Transverse colon (tissue), 4 donors: Measurements from ENCODE around the gene EGLN1. TPM values are rescaled to one million over a fixed set of nuclear protein-coding genes. Genes with fewer than 3 reads are reported as not detected.

Source experiments
- DNase-seq: peaks from one replicate; pipeline ENCODE4 v3.0.0-alpha.2; 2019
- H3K27ac ChIP-seq, 4 donors: fragments of 200-600 bp; sonication (generic); 2 replicates each; pipeline ENCODE4 v1.5.1; 2016 to 2018; ENCODE audit warnings: inconsistent platforms in 4 of 4
- H3K27me3 ChIP-seq: fragments of 200-600 bp; sonication (generic); 2 replicates; pipeline ENCODE4 v1.5.1; 2017; ENCODE audit warnings: inconsistent platforms
- H3K36me3 ChIP-seq, 4 donors: fragments of 200-600 bp; sonication (generic); 2 replicates each; pipeline ENCODE4 v1.5.1; 2017 to 2019; ENCODE audit warnings: inconsistent platforms in 4 of 4
- H3K4me1 ChIP-seq, 4 donors: fragments of 200-600 bp; sonication (generic); 2 replicates each; pipeline ENCODE4 v1.5.1; 2017 to 2020; ENCODE audit warnings: inconsistent platforms in 4 of 4
- H3K4me3 ChIP-seq, 4 donors: fragments of 200-600 bp; sonication (generic); 1 replicate in 1 of 4; 2 replicates in 3 of 4; pipeline versions ENCODE4 v1.5.1 to v1.6.1; 2017 to 2019; ENCODE audit warnings: inconsistent platforms in 4 of 4
- H3K9me3 ChIP-seq, 2 donors: fragments of 200-600 bp; sonication (generic); 2 replicates each; pipeline ENCODE4 v1.5.1; 2017 to 2019; ENCODE audit warnings: inconsistent platforms in 2 of 2
- EP300 ChIP-seq: sonication (generic); formaldehyde crosslinking; IDR thresholded peaks from one replicate; pipeline ENCODE4 v1.6.1; 2017; ENCODE audit warnings: antibody characterized with exemption, low read depth
- POLR2A ChIP-seq: fragments of 450-650 bp; IDR thresholded peaks from one replicate; pipeline ENCODE4 v1.6.1; 2016; ENCODE audit warnings: antibody characterized with exemption, mild to moderate bottlenecking, moderate library complexity
- POLR2AphosphoS5 ChIP-seq, 3 donors: sonication (generic); formaldehyde crosslinking; IDR thresholded peaks; one replicate each; pipeline ENCODE4 v1.6.1; 2016; ENCODE audit warnings: antibody characterized with exemption in 3 of 3
- WGBS, 2 donors: methylation state at CpG; one replicate each; pipeline ENCODE4 v1.1.5; 2018; ENCODE audit warnings: low coverage in 1 of 2; 5-methylcytosine and 5-hydroxymethylcytosine counted together
- in situ Hi-C, 4 donors: fragments of 200-750 bp; cut with MboI; loops; one replicate each; pipeline versions ENCODE4 v1.15.0 to v1.15.1; 2017; ENCODE audit warnings: low sequenced_read_pairs in 3 of 4, low pct_ligation_motif_present in 1 of 4, low pct_unique_long_range_greater_than_20kb in 1 of 4
- intact Hi-C: fragments of 100-400 bp; cut with DNase I; formaldehyde crosslinking; loops from one replicate; pipeline ENCODE4 v1.15.1; 2023; ENCODE audit warnings: low total_unique reads
- total RNA-seq, 4 donors: library from RNA; depleted of rRNA; stranded (reverse); fragments of >200 nt; gene quantifications; one replicate each; pipeline ENCODE4 v1.1.0, GENCODE V29; 2016
- TF ChIP-seq, protein P1 (sequence below), 5 experiments: fragments of 200-600 bp in 3 of 5; fragments of 450-650 bp in 2 of 5; sonication (generic) in 3 of 5; IDR thresholded peaks; 1 replicate in 2 of 5; 2 replicates in 3 of 5; pipeline ENCODE4 v1.5.1; 2016 to 2017; ENCODE audit warnings: antibody characterized with exemption in 5 of 5, inconsistent platforms in 3 of 5, mild to moderate bottlenecking in 2 of 5, moderate library complexity in 1 of 5

EGLN1 gene
- total RNA-seq, 4 donors from 2014 or later, result 40.2 to 69.2 (median 51.7) TPM

DNA sequence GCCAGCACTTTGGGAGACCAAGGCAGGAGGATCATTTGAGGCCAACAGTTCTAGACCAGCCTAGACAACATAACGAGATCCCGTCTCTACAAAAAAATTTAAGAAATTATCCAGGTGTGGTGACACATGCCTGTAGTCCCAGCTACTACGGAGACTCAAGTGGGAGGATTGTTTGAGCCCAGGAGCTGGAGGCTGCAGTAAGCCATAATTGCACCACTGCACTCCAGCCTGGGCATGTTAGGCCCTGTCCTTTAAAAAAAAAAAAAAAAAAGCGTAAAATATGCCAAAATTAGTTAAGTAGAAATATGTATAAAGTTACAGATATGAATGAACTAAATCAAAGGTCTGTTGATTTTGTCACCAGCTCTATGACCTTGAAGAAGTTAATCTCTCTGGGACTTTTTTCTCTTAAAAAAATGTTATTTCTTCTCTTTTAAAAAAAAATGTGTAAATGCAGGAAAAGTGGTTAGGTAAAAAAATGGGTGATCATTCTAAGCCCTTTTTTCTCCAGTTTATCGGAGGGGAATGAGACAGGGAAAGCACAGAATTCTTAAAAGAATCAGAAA is 7.0 kb downstream of the EGLN1 start:
- intact Hi-C loops (no loop called here), in situ Hi-C loops (no loop called here)
- Histone ChIP-seq H3K27ac (peak overlapping the region in 2 of 4 donors; percentile 27 to 46), H3K4me3 (no peak overlapping the region), H3K36me3 (no peaks in the 10 kb centered on the region), H3K9me3 (no peaks in the 10 kb centered on the region), H3K4me1 (peaks cover 20 to 82% (median 44%) of the 10 kb centered on the region in 4 donors), H3K27me3 (no peaks in the 10 kb centered on the region)
- TF ChIP-seq EP300 (no peak), POLR2AphosphoS5 (IDR thresholded peaks at IDR 0.05) (no peak)
- TF ChIP-seq, protein P1, sequence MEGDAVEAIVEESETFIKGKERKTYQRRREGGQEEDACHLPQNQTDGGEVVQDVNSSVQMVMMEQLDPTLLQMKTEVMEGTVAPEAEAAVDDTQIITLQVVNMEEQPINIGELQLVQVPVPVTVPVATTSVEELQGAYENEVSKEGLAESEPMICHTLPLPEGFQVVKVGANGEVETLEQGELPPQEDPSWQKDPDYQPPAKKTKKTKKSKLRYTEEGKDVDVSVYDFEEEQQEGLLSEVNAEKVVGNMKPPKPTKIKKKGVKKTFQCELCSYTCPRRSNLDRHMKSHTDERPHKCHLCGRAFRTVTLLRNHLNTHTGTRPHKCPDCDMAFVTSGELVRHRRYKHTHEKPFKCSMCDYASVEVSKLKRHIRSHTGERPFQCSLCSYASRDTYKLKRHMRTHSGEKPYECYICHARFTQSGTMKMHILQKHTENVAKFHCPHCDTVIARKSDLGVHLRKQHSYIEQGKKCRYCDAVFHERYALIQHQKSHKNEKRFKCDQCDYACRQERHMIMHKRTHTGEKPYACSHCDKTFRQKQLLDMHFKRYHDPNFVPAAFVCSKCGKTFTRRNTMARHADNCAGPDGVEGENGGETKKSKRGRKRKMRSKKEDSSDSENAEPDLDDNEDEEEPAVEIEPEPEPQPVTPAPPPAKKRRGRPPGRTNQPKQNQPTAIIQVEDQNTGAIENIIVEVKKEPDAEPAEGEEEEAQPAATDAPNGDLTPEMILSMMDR (IDR thresholded peaks at IDR 0.05), result no peak
- no peak for DNase-seq
- WGBS, 2 donors, result 92 to 94% methylated on average over 5 of the region's 5 CpGs

DNA sequence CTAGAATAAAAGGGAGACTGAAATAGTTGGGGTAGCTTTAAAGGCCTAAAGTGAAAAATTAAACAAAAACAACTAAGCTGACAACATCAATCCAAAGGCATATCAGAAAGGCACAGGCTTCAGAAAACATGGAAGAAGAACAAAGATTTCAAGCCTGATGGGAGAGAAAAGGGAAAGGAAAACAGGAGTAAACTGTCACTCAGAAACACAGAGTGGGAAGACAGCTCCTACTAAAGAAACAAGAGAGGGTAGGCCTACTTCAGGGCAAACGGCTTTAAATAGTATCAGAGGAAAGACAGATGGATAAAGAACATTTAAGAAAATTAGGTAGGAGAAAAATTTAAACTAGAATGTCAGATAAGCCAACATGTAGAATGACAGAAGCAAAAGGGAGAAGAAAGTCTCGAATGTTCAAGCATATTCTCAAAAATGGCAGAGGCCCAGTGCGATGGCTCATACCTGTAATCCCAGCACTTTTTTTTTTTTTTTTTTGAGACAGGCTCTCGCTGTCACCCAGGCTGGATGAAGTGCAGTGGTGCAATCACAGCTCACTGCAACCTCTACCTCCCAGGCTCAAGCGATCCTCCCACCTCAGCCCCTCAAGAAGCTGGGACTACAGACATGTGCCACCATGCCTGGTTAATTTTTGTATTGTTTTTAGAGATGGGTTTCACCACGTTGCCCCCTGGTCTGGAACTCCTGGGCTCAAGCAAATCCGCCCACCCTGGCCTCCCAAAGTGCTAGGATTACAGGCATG is 7.6 kb downstream of the EGLN1 start:
- no peaks in the 10 kb centered on the region for H3K27me3 ChIP-seq
- peak overlapping the region; percentile 12 to 46 (median 28) for H3K27ac ChIP-seq
- no peak for DNase-seq
- peaks cover 23 to 83% (median 41%) of the 10 kb centered on the region in 4 donors for H3K4me1 ChIP-seq
- in situ Hi-C loops (no loop called here), intact Hi-C loops (no loop called here)
- no peaks in the 10 kb centered on the region for H3K9me3 ChIP-seq
- H3K36me3 ChIP-seq, result no peaks in the 10 kb centered on the region
- H3K4me3 ChIP-seq, result no peak overlapping the region
- 88 to 95% methylated on average over 3 to 7 of the region's 7 CpGs for WGBS, 2 donors
- TF ChIP-seq, protein P1 (IDR thresholded peaks at IDR 0.05), result no peak
- TF ChIP-seq POLR2A, result no peak
- no peak for TF ChIP-seq POLR2AphosphoS5 (IDR thresholded peaks at IDR 0.05)
- TF ChIP-seq EP300, result no peak

DNA sequence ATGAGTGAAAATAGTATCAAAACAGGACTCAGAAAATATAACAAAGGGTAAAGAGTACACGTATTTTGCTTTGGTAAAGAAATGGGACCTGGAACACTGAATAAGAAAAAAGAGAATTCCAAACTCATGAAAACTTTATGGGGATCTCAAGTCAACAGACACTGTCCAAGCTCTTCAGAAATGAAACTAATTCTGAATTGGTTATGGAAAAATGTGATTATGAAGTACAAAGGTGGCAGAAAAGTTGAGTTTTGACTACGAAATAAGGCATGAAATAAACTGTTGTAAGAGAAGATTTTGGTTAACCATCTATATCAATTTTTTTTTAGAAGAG is 8.4 kb downstream of the EGLN1 start:
- WGBS, 2 donors, result 85 to 88% methylated on average over 2 of the region's 2 CpGs
- no peak for TF ChIP-seq EP300
- no peaks in the 10 kb centered on the region for H3K36me3 ChIP-seq
- DNase-seq, result no peak
- intact Hi-C loops, result no loop called here
- no peaks in the 10 kb centered on the region for H3K9me3 ChIP-seq
- no peak overlapping the region for H3K4me3 ChIP-seq
- no peaks in the 10 kb centered on the region for H3K27me3 ChIP-seq
- in situ Hi-C loops, result no loop called here
- H3K4me1 ChIP-seq, result peaks cover 30 to 83% (median 42%) of the 10 kb centered on the region in 4 donors
- peak overlapping the region in 3 of 4 donors; percentile 12 to 46 (median 27) for H3K27ac ChIP-seq

DNA sequence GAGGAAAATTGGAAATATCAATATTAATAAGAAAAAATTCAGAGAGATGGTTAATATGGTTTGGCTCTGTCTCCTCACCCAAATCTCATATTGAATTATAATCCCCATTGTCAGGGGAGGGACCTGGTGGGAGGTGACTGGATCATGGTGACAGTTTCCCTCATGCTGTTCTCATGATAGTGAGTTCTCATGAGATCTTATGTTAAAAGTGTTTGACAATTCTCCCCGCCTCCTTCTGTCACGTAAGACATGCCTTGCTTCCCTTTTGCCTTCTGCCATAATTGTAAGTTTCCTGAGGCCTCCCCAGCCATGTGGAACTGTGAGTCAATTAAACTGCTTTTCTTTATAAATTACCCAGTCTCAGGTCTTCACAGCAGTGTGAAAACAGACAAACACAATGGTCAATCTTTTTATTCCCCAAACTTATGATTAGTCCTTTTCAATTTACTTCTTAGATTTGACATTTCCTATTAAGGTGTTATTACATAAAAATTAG is 11.0 kb downstream of the EGLN1 start:
- Histone ChIP-seq H3K4me1 (peaks cover 29 to 83% (median 41%) of the 10 kb centered on the region in 4 donors), H3K9me3 (no peaks in the 10 kb centered on the region), H3K27ac (peak overlapping the region in 1 of 4 donors; percentile 76), H3K27me3 (no peaks in the 10 kb centered on the region), H3K4me3 (no peak overlapping the region), H3K36me3 (no peaks in the 10 kb centered on the region)
- WGBS, 2 donors, result 67 to 78% methylated on average over 1 to 2 of the region's 2 CpGs
- no peak for DNase-seq
- intact Hi-C loops, result no loop called here
- in situ Hi-C loops, result no loop called here
- TF ChIP-seq, protein P1 (IDR thresholded peaks at IDR 0.05), result no peak
- no peak for TF ChIP-seq EP300
- no peak for TF ChIP-seq POLR2AphosphoS5 (IDR thresholded peaks at IDR 0.05)
- TF ChIP-seq POLR2A, result no peak
